Stimulated activated memory B cell treated with anti-CD40 and anti-IgM and Interleukin-4, amounts not matched to agents 10 μg/mL and 1 μg/mL and 100 μg/mL, for 72 hours (primary cell): ENCODE data around the gene PARD3B.
A peak's percentile ranks its signal among the peaks of the same experiment; 100 is the strongest.

Experiments used
- ATAC-seq: fragments of 150-1000 bp; cut with Tn5 transposase; 2 replicates; pipeline ENCODE4 v1.10.0; 2021
- H3K27ac Mint-ChIP-seq: one replicate; pipeline ENCODE4 v1.8.0; 2022; ENCODE audit warnings: mild to moderate bottlenecking, mixed read lengths
- H3K27me3 Mint-ChIP-seq: one replicate; pipeline ENCODE4 v1.8.0; 2022; ENCODE audit warnings: mixed read lengths
- H3K36me3 Mint-ChIP-seq: one replicate; pipeline ENCODE4 v1.8.0; 2022; ENCODE audit warnings: mixed read lengths
- H3K4me1 Mint-ChIP-seq: one replicate; pipeline ENCODE4 v1.8.0; 2022; ENCODE audit warnings: mixed read lengths
- H3K4me3 Mint-ChIP-seq: one replicate; pipeline ENCODE4 v1.8.0; 2022; ENCODE audit warnings: mild to moderate bottlenecking, moderate library complexity, mixed read lengths
- H3K9me3 Mint-ChIP-seq: one replicate; pipeline ENCODE4 v1.8.0; 2022; ENCODE audit warnings: mixed read lengths

PARD3B gene

GRCh38 chr2:204566439-204566838 is 21.2 kb downstream of the PARD3B start:
- Mint-ChIP-seq H3K27me3 (no peaks in the 10 kb centered on the region), H3K36me3 (no peaks in the 10 kb centered on the region)

GRCh38 chr2:204570421-204570820 is 25.1 kb downstream of the PARD3B start:
- Mint-ChIP-seq H3K36me3 (no peaks in the 10 kb centered on the region), H3K27me3 (no peaks in the 10 kb centered on the region), H3K9me3 (no peaks in the 10 kb centered on the region), H3K4me3 (no peak overlapping the region), H3K27ac (no peak overlapping the region), H3K4me1 (no peaks in the 10 kb centered on the region)
- no peak for ATAC-seq

More at GRCh38 chr2:204566439-204566838, 21.2 kb downstream of the PARD3B start:
- no peak for ATAC-seq
- Mint-ChIP-seq H3K4me1 (peaks cover 6% of the 10 kb centered on the region), H3K4me3 (no peak overlapping the region), H3K27ac (no peak overlapping the region), H3K9me3 (no peaks in the 10 kb centered on the region)

GRCh38 chr2:204571041-204571440 is 25.8 kb downstream of the PARD3B start:
- no peak overlapping the region for H3K27ac Mint-ChIP-seq
- H3K36me3 Mint-ChIP-seq: no peaks in the 10 kb centered on the region
- no peaks in the 10 kb centered on the region for H3K9me3 Mint-ChIP-seq
- ATAC-seq: no peak
- no peaks in the 10 kb centered on the region for H3K4me1 Mint-ChIP-seq
- H3K27me3 Mint-ChIP-seq: no peaks in the 10 kb centered on the region
- no peak overlapping the region for H3K4me3 Mint-ChIP-seq

- Mint-ChIP-seq H3K36me3 (no peaks in the 10 kb centered on the region), H3K4me1 (no peaks in the 10 kb centered on the region), H3K27ac (no peak overlapping the region), H3K9me3 (no peaks in the 10 kb centered on the region), H3K4me3 (no peak overlapping the region), H3K27me3 (no peaks in the 10 kb centered on the region)
- no peak for ATAC-seq
These were observed 26.6 kb downstream of the PARD3B start for GRCh38 chr2:204571911-204572310.

- Mint-ChIP-seq H3K36me3 (no peaks in the 10 kb centered on the region), H3K4me3 (no peak overlapping the region), H3K4me1 (no peaks in the 10 kb centered on the region), H3K27ac (no peak overlapping the region), H3K27me3 (no peaks in the 10 kb centered on the region), H3K9me3 (no peaks in the 10 kb centered on the region)
- peak; percentile 29 for ATAC-seq
These were observed 27.9 kb downstream of the PARD3B start for GRCh38 chr2:204573221-204573620.

- H3K27me3 Mint-ChIP-seq: no peaks in the 10 kb centered on the region
- no peaks in the 10 kb centered on the region for H3K9me3 Mint-ChIP-seq
- H3K4me1 Mint-ChIP-seq: no peaks in the 10 kb centered on the region
- H3K27ac Mint-ChIP-seq: no peak overlapping the region
- ATAC-seq: no peak
- no peaks in the 10 kb centered on the region for H3K36me3 Mint-ChIP-seq
- H3K4me3 Mint-ChIP-seq: no peak overlapping the region
These were observed 29.2 kb downstream of the PARD3B start for GRCh38 chr2:204574486-204574885.

GRCh38 chr2:204575463-204575862 is 30.2 kb downstream of the PARD3B start:
- Mint-ChIP-seq H3K27ac (no peak overlapping the region), H3K36me3 (no peaks in the 10 kb centered on the region), H3K27me3 (no peaks in the 10 kb centered on the region), H3K4me3 (no peak overlapping the region), H3K4me1 (no peaks in the 10 kb centered on the region), H3K9me3 (no peaks in the 10 kb centered on the region)
- no peak for ATAC-seq

GRCh38 chr2:204576362-204576979 is 31.2 kb downstream of the PARD3B start:
- Mint-ChIP-seq H3K27ac (no peak overlapping the region), H3K4me1 (no peaks in the 10 kb centered on the region), H3K27me3 (no peaks in the 10 kb centered on the region), H3K9me3 (no peaks in the 10 kb centered on the region), H3K36me3 (no peaks in the 10 kb centered on the region), H3K4me3 (no peak overlapping the region)
- ATAC-seq: no peak

- Mint-ChIP-seq H3K4me3 (no peak overlapping the region), H3K9me3 (no peaks in the 10 kb centered on the region), H3K27ac (no peak overlapping the region), H3K36me3 (no peaks in the 10 kb centered on the region), H3K27me3 (no peaks in the 10 kb centered on the region), H3K4me1 (no peaks in the 10 kb centered on the region)
- ATAC-seq: no peak
These were observed 33.8 kb downstream of the PARD3B start for GRCh38 chr2:204578928-204579598.

GRCh38 chr2:204581946-204582345 is 36.7 kb downstream of the PARD3B start:
- no peaks in the 10 kb centered on the region for H3K4me1 Mint-ChIP-seq

GRCh38 chr2:204583773-204584172 is 38.5 kb downstream of the PARD3B start:
- ATAC-seq: no peak
- no peaks in the 10 kb centered on the region for H3K4me1 Mint-ChIP-seq
- no peak overlapping the region for H3K4me3 Mint-ChIP-seq
- H3K9me3 Mint-ChIP-seq: no peaks in the 10 kb centered on the region
- H3K27me3 Mint-ChIP-seq: no peaks in the 10 kb centered on the region
- H3K27ac Mint-ChIP-seq: no peak overlapping the region
- no peaks in the 10 kb centered on the region for H3K36me3 Mint-ChIP-seq

More at GRCh38 chr2:204581946-204582345, 36.7 kb downstream of the PARD3B start:
- no peak for ATAC-seq
- Mint-ChIP-seq H3K4me3 (no peak overlapping the region), H3K27ac (no peak overlapping the region), H3K9me3 (no peaks in the 10 kb centered on the region), H3K27me3 (no peaks in the 10 kb centered on the region), H3K36me3 (no peaks in the 10 kb centered on the region)

GRCh38 chr2:204585930-204586329 is 40.7 kb downstream of the PARD3B start:
- Mint-ChIP-seq H3K27ac (no peak overlapping the region), H3K9me3 (peaks cover 10% of the 10 kb centered on the region), H3K4me1 (no peaks in the 10 kb centered on the region), H3K27me3 (no peaks in the 10 kb centered on the region), H3K36me3 (no peaks in the 10 kb centered on the region), H3K4me3 (no peak overlapping the region)
- no peak for ATAC-seq

GRCh38 chr2:204586444-204587180 is 41.3 kb downstream of the PARD3B start:
- peaks cover 10% of the 10 kb centered on the region for H3K9me3 Mint-ChIP-seq
- H3K4me1 Mint-ChIP-seq: no peaks in the 10 kb centered on the region
- no peak overlapping the region for H3K27ac Mint-ChIP-seq
- ATAC-seq: no peak
- H3K27me3 Mint-ChIP-seq: no peaks in the 10 kb centered on the region
- H3K36me3 Mint-ChIP-seq: no peaks in the 10 kb centered on the region
- H3K4me3 Mint-ChIP-seq: no peak overlapping the region

- Mint-ChIP-seq H3K4me1 (no peaks in the 10 kb centered on the region), H3K27me3 (no peaks in the 10 kb centered on the region), H3K27ac (no peak overlapping the region), H3K9me3 (peaks cover 13% of the 10 kb centered on the region), H3K36me3 (no peaks in the 10 kb centered on the region), H3K4me3 (no peak overlapping the region)
- ATAC-seq: no peak
These were observed 44.8 kb downstream of the PARD3B start for GRCh38 chr2:204590063-204590462.

GRCh38 chr2:204591225-204591624 is 46.0 kb downstream of the PARD3B start:
- Mint-ChIP-seq H3K36me3 (no peaks in the 10 kb centered on the region), H3K9me3 (peaks cover 13% of the 10 kb centered on the region), H3K27ac (no peak overlapping the region), H3K27me3 (no peaks in the 10 kb centered on the region), H3K4me1 (no peaks in the 10 kb centered on the region), H3K4me3 (no peak overlapping the region)
- no peak for ATAC-seq

- Mint-ChIP-seq H3K9me3 (peaks cover 7% of the 10 kb centered on the region), H3K27ac (no peak overlapping the region), H3K4me1 (no peaks in the 10 kb centered on the region), H3K4me3 (no peak overlapping the region), H3K36me3 (no peaks in the 10 kb centered on the region), H3K27me3 (no peaks in the 10 kb centered on the region)
- no peak for ATAC-seq
These were observed 58.8 kb downstream of the PARD3B start for GRCh38 chr2:204604061-204604460.
